Tibial nerve (tissue), 4 donors: Measurements from ENCODE around the gene DLG5.

Source experiments
- CTCF ChIP-seq, 5 experiments: fragments of 200-600 bp in 3 of 5; fragments of 450-650 bp in 2 of 5; sonication (generic) in 3 of 5; IDR thresholded peaks; one replicate each; pipeline ENCODE4 v1.5.1; 2016 to 2019; ENCODE audit warnings: antibody characterized with exemption in 5 of 5, mild to moderate bottlenecking in 3 of 5, moderate library complexity in 2 of 5
- EP300 ChIP-seq, 2 donors: sonication (generic); formaldehyde crosslinking; IDR thresholded peaks; one replicate each; pipeline ENCODE4 v1.6.1; 2017; ENCODE audit warnings: antibody characterized with exemption in 2 of 2, mild to moderate bottlenecking in 1 of 2
- POLR2A ChIP-seq, 2 donors: fragments of 450-650 bp; IDR thresholded peaks; one replicate each; pipeline ENCODE4 v1.6.1; 2017; ENCODE audit warnings: antibody characterized with exemption in 2 of 2, mild to moderate bottlenecking in 2 of 2, moderate library complexity in 2 of 2

- no peak for TF ChIP-seq POLR2A (IDR thresholded peaks at IDR 0.05)
- no peak for TF ChIP-seq EP300 (IDR thresholded peaks at IDR 0.05)
- no peak for TF ChIP-seq CTCF (IDR thresholded peaks at IDR 0.05)
Measured at GRCh38 chr10:77879710-77880109, 46.8 kb downstream of the DLG5 start.
